ENCODE measurements around the gene ITLN2. TPM values are rescaled to one million over a fixed set of nuclear protein-coding genes. Genes with fewer than 3 reads are reported as not detected.

ITLN2 gene
- not detected for total RNA-seq
- under 1 TPM in 1 of 2 donors, not detected in 1; 0.19 TPM for polyA plus RNA-seq

DNA sequence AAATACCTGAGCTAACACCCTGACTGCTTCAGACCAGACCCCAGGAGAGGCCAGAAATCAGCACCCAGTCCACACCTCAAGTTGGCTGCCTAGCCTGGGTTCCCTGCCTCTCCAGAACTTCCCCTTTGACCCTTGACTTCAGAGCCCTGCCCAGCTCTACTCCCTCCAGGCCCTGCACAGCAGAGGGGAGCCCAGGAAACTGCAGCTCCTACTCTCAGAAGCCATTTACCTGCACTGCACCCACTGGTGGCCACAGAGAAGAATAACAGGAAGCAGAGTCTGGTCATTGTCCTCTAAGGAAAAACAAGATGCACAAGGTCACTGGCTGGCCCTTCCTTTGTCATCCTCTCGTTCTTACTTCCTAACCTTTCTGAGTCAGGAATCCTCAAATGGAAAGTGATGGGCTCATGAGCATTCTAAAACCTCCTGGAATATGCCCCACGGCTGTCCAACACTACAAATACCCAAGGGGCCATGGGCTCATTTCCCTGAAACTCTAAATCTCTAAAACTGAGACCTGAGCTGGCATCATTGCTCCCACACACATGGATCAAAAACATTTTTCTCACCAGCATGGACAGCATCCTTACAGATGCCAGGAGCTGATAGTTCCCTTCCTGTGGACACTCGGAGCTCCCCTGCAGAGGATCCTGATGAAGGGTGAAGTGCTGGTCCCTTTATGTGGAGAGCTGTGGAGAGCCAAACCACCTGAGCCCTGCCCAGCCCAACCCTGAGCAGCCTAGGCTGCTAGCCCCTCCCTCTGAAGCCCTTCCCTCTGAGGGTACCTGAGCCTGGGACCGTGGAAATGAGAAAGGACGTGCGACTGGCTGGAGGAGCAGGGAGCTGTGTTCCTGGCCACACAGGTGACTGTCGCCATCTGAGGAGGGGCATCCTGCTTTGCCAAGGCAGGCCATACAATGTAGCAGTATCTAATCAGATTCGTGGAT lies at the start of gene ITLN2:
TSS of gene ITLN2 (minus strand) at position 652 of the 947 bp plus-strand sequence. CDS start at position 584, 68 bp downstream.
- TF ChIP-seq, protein P1, sequence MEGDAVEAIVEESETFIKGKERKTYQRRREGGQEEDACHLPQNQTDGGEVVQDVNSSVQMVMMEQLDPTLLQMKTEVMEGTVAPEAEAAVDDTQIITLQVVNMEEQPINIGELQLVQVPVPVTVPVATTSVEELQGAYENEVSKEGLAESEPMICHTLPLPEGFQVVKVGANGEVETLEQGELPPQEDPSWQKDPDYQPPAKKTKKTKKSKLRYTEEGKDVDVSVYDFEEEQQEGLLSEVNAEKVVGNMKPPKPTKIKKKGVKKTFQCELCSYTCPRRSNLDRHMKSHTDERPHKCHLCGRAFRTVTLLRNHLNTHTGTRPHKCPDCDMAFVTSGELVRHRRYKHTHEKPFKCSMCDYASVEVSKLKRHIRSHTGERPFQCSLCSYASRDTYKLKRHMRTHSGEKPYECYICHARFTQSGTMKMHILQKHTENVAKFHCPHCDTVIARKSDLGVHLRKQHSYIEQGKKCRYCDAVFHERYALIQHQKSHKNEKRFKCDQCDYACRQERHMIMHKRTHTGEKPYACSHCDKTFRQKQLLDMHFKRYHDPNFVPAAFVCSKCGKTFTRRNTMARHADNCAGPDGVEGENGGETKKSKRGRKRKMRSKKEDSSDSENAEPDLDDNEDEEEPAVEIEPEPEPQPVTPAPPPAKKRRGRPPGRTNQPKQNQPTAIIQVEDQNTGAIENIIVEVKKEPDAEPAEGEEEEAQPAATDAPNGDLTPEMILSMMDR (IDR thresholded peaks at IDR 0.05), result peak in 3 of 4 donors; percentile 26 to 41 (median 39)
- DNase-seq (peak in 1 of 6 donors; percentile 27), FAIRE-seq (no peak), ATAC-seq (peak; percentile 55 to 83 (median 75))
- no peak within 1 kb of the TSS for H3K4me3 ChIP-seq
- H3K9me3 ChIP-seq, result no peaks in the 10 kb centered on the region
- no peaks in the 10 kb centered on the region for H3K36me3 ChIP-seq
- intact Hi-C loops (cut with DNase I), result loop anchor here in 1 of 3 donors (5.0 to 10.0 kb wide), 2 partner anchors 117 to 230 kb away; no protein-coding TSS in a partner anchor
- no peak within 1 kb of the TSS for H3K27ac ChIP-seq
- H3K4me1 ChIP-seq, result no peaks in the 10 kb centered on the region
- 76 to 83% methylated on average over 8 of the region's 8 CpGs for WGBS, 2 donors
- no peaks in the 10 kb centered on the region for H3K27me3 ChIP-seq

DNA sequence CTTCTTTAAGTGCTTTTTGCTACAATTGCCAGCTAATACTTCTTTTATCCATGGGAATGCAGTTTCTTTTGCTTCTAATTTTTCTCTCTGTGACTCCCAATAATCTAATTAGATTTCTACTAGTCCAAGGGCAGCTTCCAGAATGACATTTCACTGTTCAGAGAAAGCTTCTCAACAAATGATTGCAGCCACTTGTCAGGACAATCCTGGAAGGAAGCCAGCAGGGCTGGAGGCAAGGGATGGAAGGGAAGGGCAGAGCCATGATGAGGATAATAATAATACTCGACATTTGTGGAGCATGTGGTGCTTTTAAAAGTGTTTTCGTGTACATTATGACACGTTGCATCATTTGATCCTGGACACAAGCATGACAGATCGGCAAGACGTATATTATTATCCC lies 46.9 kb upstream of the ITLN2 start:
- no peaks in the 10 kb centered on the region for H3K27me3 ChIP-seq
- H3K9me3 ChIP-seq, result no peaks in the 10 kb centered on the region
- no peaks in the 10 kb centered on the region for H3K4me1 ChIP-seq
- H3K36me3 ChIP-seq, result peaks cover 0 to 31% (median 18%) of the 10 kb centered on the region in 3 donors
- ATAC-seq (no peak), DNase-seq (no peak), FAIRE-seq (no peak)
- 70 to 79% methylated on average over 5 of the region's 5 CpGs for WGBS, 2 donors
- TF ChIP-seq, protein P1 (IDR thresholded peaks at IDR 0.05), result no peak
- no peak overlapping the region for H3K4me3 ChIP-seq
- no peak overlapping the region for H3K27ac ChIP-seq
- intact Hi-C loops (cut with DNase I), result loop anchor here in 1 of 3 donors (10.0 kb wide), 1 partner anchor 143 kb away; no protein-coding TSS in a partner anchor

DNA sequence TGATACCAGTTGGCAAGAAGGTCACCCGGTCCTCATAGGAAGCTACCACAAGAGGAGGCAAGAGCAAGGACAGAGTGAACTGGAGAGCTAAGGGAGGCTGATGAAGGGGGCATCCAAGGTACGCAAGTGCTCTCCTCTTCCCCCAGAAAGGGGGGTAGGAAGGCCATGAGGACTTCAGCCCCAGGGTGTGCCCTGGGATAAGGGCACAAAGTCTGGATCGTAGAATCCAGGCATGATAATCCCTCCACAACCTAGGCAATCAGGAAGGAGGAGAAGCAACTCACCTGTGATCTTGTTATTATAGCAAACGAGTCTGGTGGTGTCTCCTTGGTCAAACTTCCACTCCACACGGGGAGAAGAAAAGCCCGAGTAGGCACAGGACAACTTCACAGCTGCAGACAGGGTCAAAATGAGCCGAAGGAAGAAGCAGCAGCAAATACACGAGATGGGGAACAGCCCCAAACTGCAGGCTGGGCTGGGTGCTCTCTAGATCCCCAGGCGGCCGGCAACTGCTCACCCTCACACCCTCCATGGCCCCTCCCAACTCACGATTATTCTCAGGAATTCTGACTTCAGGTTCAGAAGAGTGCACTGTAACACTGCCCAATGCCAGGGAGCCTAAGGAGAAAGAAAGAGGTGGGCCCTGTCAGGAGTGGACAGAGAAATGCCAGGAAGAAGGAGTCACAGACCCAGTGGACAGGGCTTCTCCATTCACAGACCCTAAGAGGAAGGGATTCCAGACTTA lies 46.3 kb upstream of the ITLN2 start:
- intact Hi-C loops (cut with DNase I), result loop anchor here in 1 of 3 donors (10.0 kb wide), 1 partner anchor 144 kb away; no protein-coding TSS in a partner anchor
- H3K27ac ChIP-seq, result no peak overlapping the region

DNA sequence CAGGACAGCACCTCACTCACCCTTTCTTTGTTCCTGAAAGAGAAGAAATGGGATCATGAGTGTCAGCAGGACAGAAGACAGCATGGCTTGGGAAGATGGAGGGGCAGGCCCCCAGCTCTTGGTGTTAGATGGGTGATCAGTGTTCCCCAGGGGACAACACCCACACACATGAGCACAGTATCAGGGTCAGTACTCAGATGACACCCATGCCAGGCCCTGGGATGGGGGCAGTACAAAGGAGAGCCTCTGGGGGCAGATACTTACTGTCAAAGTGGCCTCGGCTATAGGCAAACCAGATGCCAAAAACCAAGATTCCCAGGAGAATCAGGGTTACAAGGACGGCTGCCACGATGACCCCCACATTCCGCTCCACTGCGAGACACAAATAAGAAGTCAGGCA lies 44.8 kb upstream of the ITLN2 start:
- ATAC-seq (no peak), DNase-seq (no peak), FAIRE-seq (no peak)
- H3K27ac ChIP-seq, result no peak overlapping the region
- peaks cover 0 to 31% (median 18%) of the 10 kb centered on the region in 3 donors for H3K36me3 ChIP-seq
- intact Hi-C loops (cut with DNase I), result loop anchor here in 1 of 3 donors (10.0 kb wide), 1 partner anchor 95 kb away; the partner anchor contains the start of gene KLHDC9
- H3K9me3 ChIP-seq, result no peaks in the 10 kb centered on the region
- H3K4me1 ChIP-seq, result no peaks in the 10 kb centered on the region
- TF ChIP-seq, protein P1 (IDR thresholded peaks at IDR 0.05), result no peak
- no peaks in the 10 kb centered on the region for H3K27me3 ChIP-seq
- 91 to 92% methylated on average over 5 of the region's 5 CpGs for WGBS, 2 donors
- no peak overlapping the region for H3K4me3 ChIP-seq

More for the DNA sequence above, 46.3 kb upstream of the ITLN2 start:
- FAIRE-seq (no peak), DNase-seq (no peak), ATAC-seq (no peak)
- no peaks in the 10 kb centered on the region for H3K9me3 ChIP-seq
- H3K4me3 ChIP-seq, result no peak overlapping the region
- H3K36me3 ChIP-seq, result peaks cover 0 to 31% (median 18%) of the 10 kb centered on the region in 3 donors
- WGBS, 2 donors, result 80 to 89% methylated on average over 11 of the region's 11 CpGs
- no peaks in the 10 kb centered on the region for H3K4me1 ChIP-seq
- TF ChIP-seq, protein P1 (IDR thresholded peaks at IDR 0.05), result no peak
- no peaks in the 10 kb centered on the region for H3K27me3 ChIP-seq

Measured in pancreas (tissue), 10 donors.